Thoracic aorta (tissue), 2 donors: Measurements from ENCODE around the gene RHOT1. TPM values are rescaled to one million over a fixed set of nuclear protein-coding genes. Genes with fewer than 3 reads are reported as not detected.
"Not testable (repeated sequence)": the region's sequence is repeated elsewhere in the genome, so short reads cannot be mapped to it uniquely, and the experiment has no call there.

Experiments used
- ATAC-seq: fragments of 150-250 bp; one replicate; pipeline ENCODE4 v1.8.0; 2017; ENCODE audit warnings: low read depth; ENCODE audit not compliant: insufficient number of reproducible peaks, low FRiP score
- DNase-seq: peaks from one replicate; pipeline ENCODE4 v3.0.0-alpha.2; 2020; ENCODE audit warnings: low spot score
- H3K27ac ChIP-seq, 2 donors: fragments of 200-600 bp; sonication (generic); 1 replicate in 1 of 2; 2 replicates in 1 of 2; pipeline ENCODE4 v1.5.1; 2016; ENCODE audit warnings: mild to moderate bottlenecking in 2 of 2, moderate library complexity in 2 of 2
- H3K27me3 ChIP-seq: fragments of 200-600 bp; sonication (generic); replicated peaks from 2 replicates; pipeline ENCODE4 v1.6.0; 2016; ENCODE audit warnings: mild to moderate bottlenecking; ENCODE audit not compliant: insufficient read depth
- H3K36me3 ChIP-seq: fragments of 200-600 bp; sonication (generic); one replicate; pipeline ENCODE4 v1.5.1; 2016
- H3K4me1 ChIP-seq, 2 donors: fragments of 200-600 bp; sonication (generic); 1 replicate in 1 of 2; 2 replicates in 1 of 2; pipeline versions ENCODE4 v1.5.1 to v1.6.0; 2016; ENCODE audit warnings: low read depth in 2 of 2, mild to moderate bottlenecking in 1 of 2; ENCODE audit not compliant: control insufficient read depth in 1 of 2
- H3K4me3 ChIP-seq: fragments of 200-600 bp; sonication (generic); 2 replicates; pipeline ENCODE4 v1.5.1; 2016; ENCODE audit warnings: mild to moderate bottlenecking
- H3K9me3 ChIP-seq: fragments of 200-600 bp; sonication (generic); 2 replicates; pipeline ENCODE4 v1.5.1; 2016
- total RNA-seq, 2 donors: library from RNA; depleted of rRNA; stranded (reverse); fragments of >200 nt; gene quantifications; one replicate each; pipeline versions ENCODE4 v1.1.0 to v1.2.3, GENCODE V29; 2016
- TF ChIP-seq, protein P1 (sequence below): fragments of 200-600 bp; sonication (generic); IDR thresholded peaks from one replicate; pipeline ENCODE4 v1.5.1; 2019; ENCODE audit warnings: antibody characterized with exemption

Gene RHOT1
- total RNA-seq, 2 donors from 2014 or later: 40.1 to 47.0 TPM

DNA sequence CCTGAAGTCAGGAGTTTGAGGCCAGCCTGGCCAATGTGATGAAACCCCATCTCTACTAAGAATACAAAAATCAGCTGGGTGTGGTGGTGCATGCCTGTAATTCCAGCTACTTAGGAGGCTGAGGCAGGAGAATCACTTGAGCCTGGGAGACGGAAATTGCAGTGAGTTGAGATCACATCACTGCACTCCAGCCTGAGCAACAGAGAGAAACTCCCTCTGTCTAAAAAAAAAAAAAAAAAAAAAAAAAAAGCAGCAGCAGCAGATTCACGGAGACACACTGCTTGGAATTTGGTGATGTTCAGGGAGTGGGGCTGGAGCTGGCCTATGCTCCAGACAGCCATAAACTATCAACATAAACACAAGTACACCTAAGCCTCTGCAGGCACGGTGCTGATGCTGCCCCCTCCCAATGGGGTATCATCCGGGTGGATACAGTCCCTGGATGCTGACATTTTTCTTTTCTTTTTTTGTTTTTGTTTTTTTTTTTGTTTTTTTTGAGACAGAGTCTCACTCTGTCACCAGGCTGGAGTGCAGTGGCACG, 39.6 kb upstream of the RHOT1 start:
- no peaks in the 10 kb centered on the region for H3K9me3 ChIP-seq
- no peaks in the 10 kb centered on the region for H3K4me1 ChIP-seq
- TF ChIP-seq, protein P1, sequence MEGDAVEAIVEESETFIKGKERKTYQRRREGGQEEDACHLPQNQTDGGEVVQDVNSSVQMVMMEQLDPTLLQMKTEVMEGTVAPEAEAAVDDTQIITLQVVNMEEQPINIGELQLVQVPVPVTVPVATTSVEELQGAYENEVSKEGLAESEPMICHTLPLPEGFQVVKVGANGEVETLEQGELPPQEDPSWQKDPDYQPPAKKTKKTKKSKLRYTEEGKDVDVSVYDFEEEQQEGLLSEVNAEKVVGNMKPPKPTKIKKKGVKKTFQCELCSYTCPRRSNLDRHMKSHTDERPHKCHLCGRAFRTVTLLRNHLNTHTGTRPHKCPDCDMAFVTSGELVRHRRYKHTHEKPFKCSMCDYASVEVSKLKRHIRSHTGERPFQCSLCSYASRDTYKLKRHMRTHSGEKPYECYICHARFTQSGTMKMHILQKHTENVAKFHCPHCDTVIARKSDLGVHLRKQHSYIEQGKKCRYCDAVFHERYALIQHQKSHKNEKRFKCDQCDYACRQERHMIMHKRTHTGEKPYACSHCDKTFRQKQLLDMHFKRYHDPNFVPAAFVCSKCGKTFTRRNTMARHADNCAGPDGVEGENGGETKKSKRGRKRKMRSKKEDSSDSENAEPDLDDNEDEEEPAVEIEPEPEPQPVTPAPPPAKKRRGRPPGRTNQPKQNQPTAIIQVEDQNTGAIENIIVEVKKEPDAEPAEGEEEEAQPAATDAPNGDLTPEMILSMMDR: no peak
- ATAC-seq (no peak), DNase-seq (no peak)
- H3K27ac ChIP-seq: no peak overlapping the region
- no peaks in the 10 kb centered on the region for H3K27me3 ChIP-seq
- H3K36me3 ChIP-seq: no peaks in the 10 kb centered on the region
- no peak overlapping the region for H3K4me3 ChIP-seq

GRCh38 chr17:32103476-32104113, 38.7 kb upstream of the RHOT1 start:
- H3K27me3 ChIP-seq: no peaks in the 10 kb centered on the region
- TF ChIP-seq, protein P1: no peak
- ATAC-seq: no peak

GRCh38 chr17:32104158-32104557, 38.1 kb upstream of the RHOT1 start:
- Histone ChIP-seq H3K36me3 (no peaks in the 10 kb centered on the region), H3K9me3 (no peaks in the 10 kb centered on the region), H3K27ac (no peak overlapping the region), H3K27me3 (no peaks in the 10 kb centered on the region), H3K4me3 (no peak overlapping the region), H3K4me1 (no peaks in the 10 kb centered on the region)
- no peak for DNase-seq
- no peak for ATAC-seq
- TF ChIP-seq, protein P1: no peak

More at GRCh38 chr17:32103476-32104113, 38.7 kb upstream of the RHOT1 start:
- no peak overlapping the region for H3K4me3 ChIP-seq
- no peaks in the 10 kb centered on the region for H3K36me3 ChIP-seq
- no peaks in the 10 kb centered on the region for H3K4me1 ChIP-seq
- no peak overlapping the region for H3K27ac ChIP-seq
- no peaks in the 10 kb centered on the region for H3K9me3 ChIP-seq
- DNase-seq: no peak

DNA sequence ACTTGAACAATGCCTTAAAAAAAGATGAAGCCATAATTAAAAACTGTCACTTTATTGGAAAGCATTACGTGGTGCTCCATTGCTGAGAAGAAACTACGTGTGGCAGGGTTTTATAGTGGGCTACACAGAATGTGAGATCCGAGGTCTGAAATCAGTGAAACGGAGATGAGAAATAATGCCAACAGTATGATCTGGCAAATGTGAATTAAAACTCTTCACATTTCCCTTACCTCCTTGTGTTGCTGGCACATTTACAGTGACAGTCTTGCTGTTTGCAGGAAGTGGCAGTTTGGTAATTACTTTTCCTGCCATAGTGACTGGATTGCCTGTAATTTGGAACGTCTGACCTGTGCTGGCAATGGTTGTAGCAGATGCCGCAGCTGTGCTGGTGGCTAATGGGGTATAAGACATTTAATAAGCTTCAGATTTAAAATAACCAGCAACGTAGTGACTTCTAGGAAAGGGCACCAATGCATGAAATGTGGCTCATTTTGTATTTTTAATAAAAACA, 35.8 kb upstream of the RHOT1 start:
- not testable (repeated sequence) for DNase-seq, H3K27ac ChIP-seq, H3K4me1 ChIP-seq, H3K9me3 ChIP-seq, H3K36me3 ChIP-seq, H3K27me3 ChIP-seq, H3K4me3 ChIP-seq, ATAC-seq

GRCh38 chr17:32107194-32107593, 35.1 kb upstream of the RHOT1 start:
- peaks cover 3 to 13% of the 10 kb centered on the region in 2 donors for H3K4me1 ChIP-seq
- not testable (repeated sequence) for H3K27me3 ChIP-seq, H3K9me3 ChIP-seq, H3K36me3 ChIP-seq, H3K4me3 ChIP-seq, ATAC-seq, H3K27ac ChIP-seq, DNase-seq

DNA sequence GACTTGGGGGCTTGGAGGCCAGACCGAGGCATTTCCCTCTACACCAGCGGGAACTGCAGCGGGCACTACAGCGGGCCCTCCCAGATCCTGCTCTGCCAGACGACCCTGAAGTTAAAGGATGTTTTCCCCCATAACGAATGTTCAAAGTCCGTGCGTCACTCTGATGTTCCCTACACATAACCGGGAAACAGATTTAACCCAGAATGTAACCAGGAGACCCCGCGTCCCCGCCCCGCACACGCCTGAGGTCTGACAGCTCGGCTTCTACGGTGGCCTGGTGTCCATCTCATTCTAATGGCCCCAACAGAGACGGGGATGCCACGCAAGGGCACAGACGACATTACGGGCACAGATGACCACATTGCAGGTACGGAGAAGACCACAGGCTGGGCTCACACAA, 31.7 kb upstream of the RHOT1 start:
- Histone ChIP-seq H3K4me3 (no peak overlapping the region), H3K4me1 (peaks cover 3 to 14% of the 10 kb centered on the region in 2 donors), H3K36me3 (no peaks in the 10 kb centered on the region), H3K9me3 (no peaks in the 10 kb centered on the region), H3K27me3 (no peaks in the 10 kb centered on the region), H3K27ac (no peak overlapping the region)
- TF ChIP-seq, protein P1: no peak
- no peak for ATAC-seq
- DNase-seq: no peak
